Stimulated activated CD4-positive, alpha-beta T cell treated with anti-CD3 and anti-CD28 coated beads, Interleukin-12 subunit alpha, Interleukin-12 subunit beta, amount 100 ng/mL, for 24 hours (primary cell): ENCODE data around the gene PPP1R7.

Experiments
- DNase-seq, 2 experiments: peaks; one replicate each; pipeline ENCODE4 v3.0.0-alpha.2; 2020; ENCODE audit warnings: low read depth in 2 of 2

PPP1R7 gene

DNA sequence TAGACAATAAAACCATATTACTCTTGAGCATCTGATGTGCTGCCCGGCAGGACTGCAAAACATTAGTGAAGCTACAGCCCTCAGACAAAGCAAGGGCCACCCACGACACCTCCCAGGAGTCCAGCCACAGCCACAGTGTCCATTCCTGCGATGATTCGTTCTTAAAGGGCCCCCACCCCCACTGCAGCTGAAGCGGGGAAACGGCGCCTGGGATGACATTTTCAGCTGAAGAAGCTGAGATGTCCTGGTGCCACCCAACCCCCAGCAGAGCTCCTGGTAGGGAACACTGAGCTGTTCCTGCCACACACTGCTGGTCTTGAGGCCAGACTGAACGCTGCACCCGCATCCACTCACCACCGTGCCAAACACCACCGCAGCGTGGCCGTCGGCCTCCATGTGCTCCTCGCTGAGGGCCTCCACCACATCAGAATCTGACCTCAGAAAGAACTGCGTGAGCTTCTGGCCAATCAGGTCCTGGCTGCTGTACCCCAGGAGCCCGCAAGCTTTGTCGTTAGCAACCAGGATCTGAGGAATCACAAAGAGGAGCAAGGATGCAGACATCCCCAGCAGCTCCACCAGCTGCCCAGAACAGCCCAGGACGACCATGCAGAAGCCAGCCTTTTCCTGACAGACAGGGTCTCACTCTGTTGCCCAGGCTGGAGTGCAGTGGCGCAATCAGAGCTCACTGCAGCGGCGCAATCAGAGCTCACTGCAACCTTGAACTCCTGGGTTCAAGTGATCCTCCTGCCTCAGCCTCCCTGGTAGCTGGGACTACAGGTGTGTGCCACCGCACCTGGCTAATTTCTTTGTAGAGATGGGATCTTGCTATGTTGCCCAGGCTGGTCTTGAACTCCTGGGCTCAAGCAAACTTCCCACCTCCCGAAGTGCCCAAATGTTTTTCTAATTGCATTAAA, 10.5 kb upstream of the PPP1R7 start:
- DNase-seq: no peak

DNA sequence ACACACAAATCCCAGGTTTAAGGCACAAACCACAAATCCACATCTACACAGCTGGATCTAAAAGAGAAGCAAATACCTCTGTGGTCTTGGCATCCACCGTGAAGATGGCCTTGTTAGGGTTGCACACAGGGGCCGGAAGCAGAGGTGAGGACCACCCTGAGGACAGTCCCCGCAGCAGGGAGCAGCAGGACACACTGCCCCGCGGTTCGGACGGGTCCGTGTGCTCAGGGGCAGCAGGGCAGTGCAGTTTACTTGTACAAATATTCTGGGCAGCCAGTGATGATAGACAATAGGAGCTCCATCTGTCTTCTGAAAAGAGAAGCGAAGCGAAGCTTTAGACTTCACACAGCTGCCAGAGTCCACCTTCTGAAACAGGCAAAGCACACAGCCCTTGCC, 9.8 kb upstream of the PPP1R7 start:
- DNase-seq: no peak

DNA sequence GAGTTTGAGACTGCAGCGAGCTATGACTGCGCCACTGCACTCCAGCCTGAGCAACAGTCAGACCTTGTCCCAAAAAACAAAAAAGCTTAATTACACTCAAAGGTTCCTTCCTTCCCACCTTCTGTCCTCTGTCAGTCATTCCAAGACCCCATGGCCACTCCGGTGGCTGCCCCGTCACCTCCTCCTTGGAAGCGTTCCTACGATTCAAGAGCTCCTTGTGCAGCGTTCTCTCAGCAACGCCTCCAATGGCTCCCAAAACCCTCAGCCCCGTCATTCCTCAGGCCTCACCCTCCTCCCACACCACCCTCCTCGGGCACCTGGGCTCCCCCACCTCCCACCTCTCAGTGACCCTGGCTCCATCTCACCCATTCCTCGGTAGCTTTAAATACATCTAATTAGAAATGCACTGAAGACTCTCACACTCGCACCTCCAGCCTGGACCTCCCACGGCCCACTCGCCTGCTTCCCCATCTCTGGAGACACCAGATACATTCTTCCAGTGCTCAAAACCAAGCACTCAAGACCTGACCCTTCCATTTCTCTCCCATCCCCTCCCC, 9.0 kb upstream of the PPP1R7 start:
- DNase-seq: no peak

DNA sequence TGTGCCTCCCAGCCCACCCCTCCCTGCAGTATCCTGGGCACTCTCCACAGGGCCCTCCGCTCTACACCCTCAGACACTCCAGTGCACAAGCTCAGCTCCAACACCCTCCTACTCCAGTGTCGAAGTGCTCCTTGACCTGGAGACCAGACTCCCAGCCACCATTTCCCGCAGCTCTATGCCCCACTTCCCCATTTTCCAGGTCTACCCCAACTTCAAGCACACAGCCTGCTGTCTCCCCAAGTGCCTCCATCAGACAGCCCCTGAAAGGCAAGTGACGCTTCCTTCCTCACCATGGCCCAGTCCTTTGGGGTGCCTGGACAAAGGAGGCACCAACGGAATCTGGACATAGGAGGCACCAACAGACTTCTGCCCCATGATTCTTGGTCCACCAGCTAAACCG, 8.2 kb upstream of the PPP1R7 start:
- DNase-seq: no peak

DNA sequence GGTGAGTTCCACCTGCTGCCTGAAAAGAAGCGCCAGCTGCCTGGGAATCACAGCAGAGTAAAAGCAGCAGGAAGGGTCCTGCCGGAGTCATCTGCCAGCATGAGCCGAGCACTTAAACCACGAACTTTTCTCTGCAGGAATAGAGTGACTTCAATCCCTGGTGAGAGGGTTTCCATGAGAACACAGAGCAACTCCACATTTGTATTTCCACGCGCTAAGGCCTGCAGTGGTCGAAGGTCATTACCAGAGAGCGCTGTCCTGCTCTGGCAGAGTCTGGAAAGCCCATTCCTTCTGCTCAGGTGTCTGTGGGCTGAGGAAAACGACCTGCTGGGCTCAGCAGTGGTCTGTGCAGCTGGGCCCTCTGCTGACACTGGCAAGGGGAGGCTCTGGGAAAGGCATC, 7.7 kb upstream of the PPP1R7 start:
- no peak for DNase-seq

DNA sequence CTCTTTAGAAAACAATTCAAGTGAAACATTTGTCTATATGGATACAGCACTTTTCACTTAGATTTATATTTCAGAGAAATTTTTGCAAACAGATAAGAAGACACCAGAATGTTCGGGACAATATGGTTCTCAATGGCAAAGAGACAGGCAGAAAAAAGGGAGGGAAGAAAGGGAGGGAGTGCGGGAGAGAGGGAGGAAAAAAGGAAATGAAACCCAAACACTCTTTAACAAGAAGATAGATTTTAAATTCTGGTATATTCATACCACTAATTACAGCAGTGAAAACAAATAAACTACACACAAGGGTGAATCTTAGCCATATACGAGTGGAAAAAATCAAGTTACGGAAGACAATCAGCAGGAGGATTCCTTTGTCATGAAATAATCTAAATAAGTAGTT, 4.0 kb upstream of the PPP1R7 start:
- no peak for DNase-seq

DNA sequence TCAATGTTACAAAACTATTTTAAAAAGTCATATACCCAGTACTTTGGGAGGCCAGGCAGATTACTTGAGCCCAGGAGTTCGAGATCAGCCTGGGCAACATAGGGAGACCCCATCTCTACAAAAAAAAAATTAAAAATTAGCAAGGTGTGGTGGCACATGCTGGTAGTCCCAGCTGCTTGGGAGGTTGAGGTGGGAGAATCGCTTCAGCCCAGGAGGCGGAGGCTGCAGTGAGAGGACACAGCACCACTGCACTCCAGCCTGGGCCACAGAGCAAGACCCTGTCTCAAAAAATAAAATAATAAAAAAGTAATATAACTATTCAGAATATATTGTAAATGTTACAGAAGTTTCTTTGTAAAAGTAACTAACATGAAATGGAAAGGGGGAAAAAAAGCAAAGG, 2.9 kb upstream of the PPP1R7 start:
- no peak for DNase-seq

DNA sequence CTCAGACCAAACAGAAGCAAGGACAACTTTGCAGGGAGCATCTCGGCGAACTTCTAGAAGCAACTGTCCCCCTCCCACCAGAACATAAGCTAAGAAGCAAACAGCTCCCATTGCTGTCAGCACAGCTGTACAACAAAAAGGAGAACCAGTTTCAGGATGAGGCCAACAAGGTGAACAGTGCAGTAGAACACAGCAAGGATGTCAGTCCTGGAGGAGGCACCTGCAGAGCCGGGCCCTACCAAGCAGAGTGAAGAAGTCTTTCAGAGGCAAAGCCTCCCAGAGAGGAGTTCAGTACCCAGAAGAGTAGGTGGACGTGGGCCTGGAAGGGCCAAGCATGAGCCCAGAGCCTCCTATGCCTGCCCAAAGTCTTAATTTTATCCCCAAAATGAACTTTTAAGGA, 2.0 kb upstream of the PPP1R7 start:
- no peak for DNase-seq

DNA sequence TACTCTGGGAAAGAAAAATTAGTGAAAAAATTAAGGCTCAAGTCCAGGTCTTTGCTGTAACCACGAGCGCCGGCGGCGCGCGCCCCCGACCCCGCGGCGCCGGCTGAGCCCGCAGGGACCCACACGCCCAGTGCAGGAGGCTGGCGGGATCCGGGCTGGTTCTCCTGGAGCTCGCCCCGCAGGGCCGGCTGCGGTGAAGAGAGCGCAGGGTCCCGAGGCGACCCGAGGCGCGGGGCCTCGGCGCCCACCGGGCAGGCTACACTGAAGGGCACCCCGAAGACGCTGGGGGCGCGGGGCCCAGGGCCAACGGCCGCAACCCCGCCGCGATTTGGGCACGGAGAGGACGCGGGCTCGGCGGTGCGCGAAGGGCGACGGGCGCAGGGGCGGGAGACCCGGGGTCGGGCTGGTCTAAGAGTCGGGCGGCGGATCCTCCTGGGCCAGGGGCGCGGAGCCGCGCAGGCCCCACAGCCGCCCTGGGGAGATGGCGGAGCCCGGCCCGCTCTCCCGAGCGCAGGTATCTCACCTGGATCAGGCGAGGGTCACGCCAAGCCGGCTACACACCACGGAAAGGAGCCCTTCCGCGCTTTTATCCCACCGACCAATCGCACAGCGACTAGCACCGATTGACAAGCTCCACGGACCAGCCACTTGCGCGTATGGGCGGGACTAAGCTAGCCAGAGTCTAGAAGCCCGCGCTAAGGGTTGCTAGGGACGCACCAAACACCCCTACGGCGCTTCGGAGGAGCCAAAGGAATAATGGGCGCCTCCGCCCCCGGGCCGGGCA, 1.2 kb upstream of the PPP1R7 start, which contains the start of gene PASK:
PASK (minus strand) TSS at position 582 of the 784 bp plus-strand sequence. CDS start 6,440 bp downstream, outside the sequence.
- peak; percentile 87 to 93 for DNase-seq

DNA sequence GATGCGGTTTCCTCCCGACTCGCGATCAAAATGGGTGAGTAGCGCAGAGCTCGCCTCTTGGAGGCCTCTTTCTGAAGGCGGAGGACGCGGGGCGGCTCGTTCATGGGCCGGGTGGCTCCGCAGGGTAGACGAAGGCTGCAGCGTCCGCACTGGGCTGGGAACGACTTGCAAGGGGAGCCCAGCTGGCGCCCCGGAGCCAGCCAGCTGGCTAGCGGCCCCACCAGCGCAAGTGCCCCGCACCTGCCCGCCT, 667 bp upstream of the PPP1R7 start:
- no peak for DNase-seq

DNA sequence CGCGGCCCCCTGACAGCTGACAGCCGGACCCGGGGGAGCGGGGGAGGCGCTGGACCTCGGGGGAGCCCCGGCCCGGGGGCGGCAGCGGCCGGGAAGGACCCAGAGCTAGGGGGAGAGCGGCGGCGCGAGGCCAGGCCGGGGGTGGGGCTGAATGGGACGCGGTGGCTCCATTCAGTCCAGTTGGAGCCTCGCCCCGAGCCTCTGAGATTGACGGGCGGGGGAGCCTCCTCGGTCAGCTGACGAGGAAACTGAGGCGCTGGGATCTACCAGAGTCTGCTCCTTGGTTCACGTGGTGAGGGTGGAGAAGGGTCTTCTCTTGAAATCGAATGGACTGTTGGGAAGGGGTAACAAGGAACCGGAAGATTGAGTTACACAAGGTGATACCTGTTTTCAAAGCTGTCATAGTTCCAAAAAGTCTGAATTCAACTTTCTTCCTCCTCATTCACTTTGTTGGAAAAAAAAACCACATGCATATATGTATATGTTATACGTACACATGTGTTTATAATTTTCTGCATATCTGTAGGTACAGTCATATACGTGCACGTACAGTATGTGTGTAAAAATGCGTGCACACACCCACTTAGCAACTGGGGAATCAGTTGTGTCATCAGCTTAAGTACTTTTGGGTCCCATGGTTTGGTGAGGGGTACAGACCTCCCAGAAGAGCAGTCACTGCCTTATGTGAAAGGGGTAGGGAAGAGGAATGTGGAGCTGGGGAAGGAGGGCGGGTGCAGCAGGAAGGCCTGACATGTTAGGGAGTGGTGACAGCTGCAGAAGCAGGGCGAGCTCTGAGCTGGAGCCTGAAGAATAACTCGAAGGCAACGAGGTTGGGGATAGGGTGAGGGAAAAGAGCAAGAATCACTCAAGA, 628 bp downstream of the PPP1R7 start:
- no peak for DNase-seq

DNA sequence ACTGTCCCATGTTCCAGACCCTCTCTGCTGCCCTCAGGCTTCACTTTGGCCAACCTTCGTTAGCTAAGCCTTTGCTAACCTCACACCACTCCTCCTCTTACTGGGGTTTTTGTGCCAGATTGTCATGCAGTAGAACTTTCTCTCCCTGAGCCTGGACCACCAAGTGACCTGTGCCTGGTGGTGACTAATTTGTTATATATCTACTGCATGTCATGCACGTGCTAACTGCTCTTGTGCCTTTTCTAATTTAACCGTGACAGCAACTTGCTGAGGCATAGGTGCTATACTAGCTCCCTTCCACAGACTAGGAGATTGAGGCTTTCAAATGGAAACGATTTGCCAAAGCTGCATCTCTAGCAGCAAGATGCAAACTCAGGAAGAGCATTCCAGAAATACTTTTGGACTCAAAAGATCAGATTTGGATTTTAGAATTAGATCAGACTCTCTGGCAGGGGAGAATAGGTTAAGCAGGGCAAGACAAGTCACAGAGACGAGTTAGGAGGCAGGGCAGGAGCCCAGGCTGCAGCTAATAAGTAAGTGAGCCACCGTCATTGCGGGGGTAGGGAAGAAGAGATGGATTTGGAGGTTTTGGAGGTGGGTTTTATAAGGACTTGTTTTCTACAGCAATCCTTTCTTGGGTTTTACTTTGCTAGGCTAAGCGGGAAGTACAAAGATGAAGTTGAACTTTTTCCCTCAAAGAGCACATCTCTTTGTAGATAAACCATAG, 1.8 kb downstream of the PPP1R7 start:
- DNase-seq: no peak

DNA sequence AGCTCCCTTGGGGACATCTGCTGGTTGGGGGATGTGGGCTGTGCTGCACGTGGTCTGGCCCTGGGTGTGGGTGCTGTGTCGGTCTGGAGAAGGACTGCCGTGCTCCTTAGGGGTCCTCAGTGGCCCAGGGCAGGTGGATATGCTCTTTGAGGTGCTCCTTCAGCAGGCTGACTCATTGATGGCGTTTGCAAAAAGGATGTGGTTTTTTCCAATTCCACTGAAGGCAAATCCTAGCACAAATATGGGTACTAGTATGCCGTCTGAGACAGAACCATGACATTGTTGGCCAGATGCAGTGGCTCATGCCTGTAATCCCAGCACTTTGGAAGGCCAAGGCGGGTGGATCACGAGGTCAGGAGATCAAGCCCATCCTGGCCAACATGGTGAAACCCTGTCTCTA, 3.3 kb downstream of the PPP1R7 start:
- no peak for DNase-seq

DNA sequence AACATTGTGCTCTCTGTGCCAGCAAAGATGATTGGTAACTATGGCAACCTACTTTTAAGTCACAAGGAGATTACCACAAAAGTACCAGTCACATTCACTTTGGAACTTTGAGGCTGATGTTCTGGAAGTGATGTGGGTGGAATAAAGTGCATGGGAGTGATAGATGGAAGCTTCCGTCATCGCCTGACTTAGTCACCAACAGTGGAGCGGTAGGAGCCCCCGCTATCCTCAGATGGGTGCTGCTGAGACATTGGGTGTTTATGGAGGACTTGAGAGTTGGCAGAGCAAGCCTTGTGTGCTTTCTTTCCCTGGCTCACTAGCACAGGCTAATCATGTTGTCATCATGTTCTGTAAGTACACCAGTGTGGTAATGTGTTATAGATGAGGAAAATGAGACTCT, 4.6 kb downstream of the PPP1R7 start:
- DNase-seq: peak in 1 of 2 experiments; percentile 31

DNA sequence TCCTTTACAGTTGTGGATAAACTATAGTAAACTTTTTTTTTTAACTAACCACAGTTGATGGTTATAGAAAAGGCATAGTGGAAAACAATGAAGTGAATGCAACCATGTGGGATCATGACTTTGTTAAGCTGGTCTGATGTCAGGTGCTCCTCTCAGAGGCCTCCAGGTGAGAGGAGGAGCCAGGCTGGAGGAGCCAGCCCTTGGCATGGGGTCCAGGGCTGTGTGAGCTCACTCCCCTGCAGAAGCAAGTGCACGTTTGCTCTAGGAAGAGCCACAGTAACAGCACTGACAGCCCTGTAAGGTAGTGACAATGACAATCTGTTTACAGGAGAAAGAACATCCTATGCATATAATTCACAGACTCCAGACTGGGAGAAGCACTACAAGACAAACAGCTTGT, 5.7 kb downstream of the PPP1R7 start:
- DNase-seq: no peak

DNA sequence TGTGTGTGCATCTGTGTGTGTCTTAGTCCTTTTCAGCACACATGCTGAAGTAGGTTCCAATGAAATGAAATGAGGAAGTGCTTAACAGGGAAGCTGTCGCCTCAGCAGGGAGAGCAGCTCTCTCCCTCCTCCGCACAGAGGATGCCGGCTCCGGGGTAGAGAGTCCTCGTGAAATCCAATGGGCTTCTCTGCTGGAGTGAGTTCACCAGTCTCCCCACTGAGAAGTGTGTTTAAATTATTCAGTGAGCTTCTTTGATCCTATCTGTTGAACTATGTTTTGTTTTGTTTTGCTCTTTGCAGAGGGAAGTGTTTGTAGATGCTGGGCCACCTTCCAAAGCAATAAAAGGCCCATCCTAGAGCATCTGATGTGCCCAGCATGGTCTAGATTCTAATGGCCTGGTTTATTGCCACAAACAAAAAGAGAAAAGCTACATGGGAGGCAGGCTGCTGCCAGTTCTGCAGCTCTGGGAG, 6.7 kb downstream of the PPP1R7 start:
- no peak for DNase-seq

DNA sequence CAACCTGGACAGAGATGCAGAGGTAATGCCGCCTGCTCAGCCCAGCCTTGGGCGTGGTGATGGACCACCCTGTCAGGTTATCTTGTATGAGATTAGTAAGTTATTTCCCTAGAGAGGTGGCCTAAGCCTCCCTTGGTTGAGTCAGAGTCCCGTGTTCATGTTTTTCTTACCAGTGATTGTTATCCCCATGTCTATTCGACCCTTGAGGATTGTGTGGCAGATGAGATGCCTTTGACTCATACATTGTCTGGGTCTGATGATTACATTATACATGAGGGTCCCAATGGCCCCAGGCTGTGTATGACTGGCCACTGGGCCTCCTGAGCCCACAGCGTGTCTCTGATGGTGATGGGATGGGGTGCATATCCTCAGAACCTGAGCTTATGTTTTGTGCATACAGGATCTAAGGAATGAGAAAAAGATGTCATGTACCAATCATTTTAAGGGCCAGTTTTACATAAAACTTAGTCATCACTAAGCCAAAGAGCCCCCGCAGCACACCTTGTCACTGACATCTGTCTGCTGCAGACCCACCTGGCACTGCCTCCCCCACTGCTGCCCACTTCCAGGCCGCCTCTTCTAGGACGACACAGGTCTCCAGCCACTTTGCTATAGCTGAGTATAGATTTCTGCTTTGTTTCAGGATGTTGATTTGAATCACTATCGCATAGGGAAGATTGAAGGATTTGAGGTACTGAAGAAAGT, 7.7 kb downstream of the PPP1R7 start:
- no peak for DNase-seq

DNA sequence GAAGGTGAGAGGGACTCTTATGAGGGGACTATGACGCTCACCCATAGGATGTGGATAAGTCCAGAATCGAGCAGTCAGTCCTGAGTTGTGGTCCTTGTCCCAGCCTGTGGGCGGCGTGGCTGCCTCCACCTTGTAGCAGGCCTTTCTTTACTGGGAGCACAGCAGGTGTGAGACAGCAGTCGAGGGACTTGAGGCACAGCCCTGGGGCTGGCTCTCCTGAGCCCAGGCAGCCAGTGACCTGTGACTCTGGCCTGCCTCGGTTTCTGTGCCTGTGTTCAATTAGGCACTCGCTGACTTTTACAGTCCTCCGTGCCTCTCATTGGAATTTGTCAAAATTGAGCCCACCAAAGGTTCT, 8.3 kb downstream of the PPP1R7 start:
- no peak for DNase-seq

DNA sequence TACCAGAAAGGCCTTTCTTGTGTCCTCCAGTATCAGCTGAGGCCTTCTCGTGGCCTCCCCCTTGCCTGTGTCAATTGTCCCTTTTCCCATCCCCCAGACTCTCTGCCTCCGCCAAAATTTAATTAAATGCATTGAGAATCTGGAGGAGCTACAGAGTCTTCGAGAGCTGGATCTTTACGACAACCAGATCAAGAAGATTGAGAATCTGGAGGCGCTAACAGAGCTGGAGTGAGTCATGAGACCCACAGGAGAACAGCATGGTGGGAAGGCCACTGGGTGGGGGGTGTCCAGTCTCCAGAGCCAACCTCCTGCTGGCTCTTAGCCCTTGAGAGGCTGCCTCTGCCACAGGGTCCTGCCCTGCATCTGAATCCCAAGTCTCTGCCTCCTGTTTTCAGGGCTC, 8.8 kb downstream of the PPP1R7 start:
- no peak for DNase-seq

DNA sequence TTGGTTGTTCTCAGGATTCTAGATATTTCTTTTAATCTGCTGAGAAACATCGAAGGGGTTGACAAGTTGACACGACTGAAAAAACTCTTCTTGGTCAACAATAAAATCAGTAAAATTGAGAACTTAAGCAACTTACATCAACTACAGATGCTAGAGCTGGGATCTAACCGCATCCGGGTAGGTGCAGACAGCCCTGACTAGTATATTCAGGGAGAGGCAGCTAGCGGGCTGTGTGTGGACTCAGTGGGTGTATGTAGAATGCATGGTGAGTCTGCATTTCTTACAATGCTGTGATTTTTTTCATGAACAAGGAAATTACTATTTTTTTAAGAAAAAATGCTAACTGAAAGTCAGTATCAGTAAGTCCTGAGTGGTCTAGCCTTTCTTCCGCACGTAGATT, 10.1 kb downstream of the PPP1R7 start:
- DNase-seq: no peak
